ES-I3 (cell line): ENCODE measurements around the gene TNS2.
"Not testable (repeated sequence)": the region's sequence is repeated elsewhere in the genome, so short reads cannot be mapped to it uniquely, and the experiment has no call there.

ENCODE experiments used
- H3K36me3 ChIP-seq: 2 replicates; pipeline ENCODE4 v1.6.1; 2013; ENCODE audit warnings: mild to moderate bottlenecking, low read length, control low read depth, moderate library complexity; ENCODE audit not compliant: insufficient read depth
- H3K4me1 ChIP-seq: 2 replicates; pipeline ENCODE4 v1.6.1; 2013; ENCODE audit warnings: mild to moderate bottlenecking, control low read depth, low read length; ENCODE audit not compliant: insufficient read depth
- H3K9ac ChIP-seq: 2 replicates; pipeline ENCODE4 v1.6.1; 2013; ENCODE audit warnings: low read depth, mild to moderate bottlenecking, low read length, moderate library complexity
- H3K9me3 ChIP-seq: 2 replicates; pipeline ENCODE4 v1.6.1; 2013; ENCODE audit warnings: mild to moderate bottlenecking, low read length, moderate library complexity; ENCODE audit not compliant: control insufficient read depth, insufficient read depth

Gene TNS2

GRCh38 chr12:53107122-53107521 is 57.3 kb downstream of the TNS2 start:
- H3K36me3 ChIP-seq: no peaks in the 10 kb centered on the region
- H3K9me3 ChIP-seq: peaks cover 5% of the 10 kb centered on the region; the same call in 1 of the 2 replicates
- H3K9ac ChIP-seq: no peak overlapping the region
- H3K4me1 ChIP-seq: no peaks in the 10 kb centered on the region; the same call in 1 of the 2 replicates

DNA sequence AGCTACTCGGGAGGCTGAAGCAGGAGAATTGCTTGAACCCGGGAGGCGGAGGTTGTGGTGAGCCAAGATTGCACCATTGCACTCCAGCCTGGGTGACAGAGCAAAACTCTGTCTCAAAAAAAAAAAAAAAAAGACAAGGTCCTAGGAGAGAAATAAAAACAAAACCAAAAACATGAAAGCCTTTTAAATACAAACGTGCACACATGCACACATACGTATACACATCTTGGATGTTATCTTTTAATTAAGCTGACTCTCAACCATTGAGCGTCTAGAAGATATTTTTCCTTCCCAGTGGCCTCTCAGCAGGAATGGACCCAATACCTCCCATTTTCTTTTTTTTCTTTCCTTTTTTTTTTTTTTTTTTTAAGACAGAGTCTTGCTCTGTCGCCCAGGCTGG is 62.6 kb downstream of the TNS2 start:
- not testable (repeated sequence) for H3K9me3 ChIP-seq, H3K9ac ChIP-seq, H3K4me1 ChIP-seq, H3K36me3 ChIP-seq

DNA sequence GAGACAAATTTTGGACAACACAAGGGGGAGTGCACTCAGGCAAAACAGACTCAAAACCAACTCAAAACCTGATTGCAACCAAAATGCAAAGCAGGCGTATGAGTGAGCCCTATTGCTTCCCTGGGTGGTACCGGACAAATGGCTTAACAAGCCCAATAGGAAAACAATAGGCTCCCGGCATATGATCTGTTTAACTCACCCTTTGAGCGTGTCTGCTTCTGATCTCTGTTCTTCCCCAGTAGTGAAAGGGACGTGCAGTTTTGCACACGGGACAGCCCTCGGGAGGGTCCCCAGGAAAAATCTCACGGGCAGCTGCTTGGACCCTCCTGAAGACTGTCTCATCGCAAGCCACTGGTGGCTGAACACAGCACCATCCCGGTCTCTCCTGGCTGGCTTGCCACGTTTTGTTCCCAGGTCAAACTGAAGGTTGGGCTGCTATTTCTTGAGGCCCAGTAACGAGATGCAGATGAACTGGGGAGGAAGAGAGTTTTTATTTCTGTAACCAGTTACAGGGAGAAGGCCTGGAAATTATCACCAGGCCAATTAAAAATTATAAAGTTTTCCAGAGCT is 63.4 kb downstream of the TNS2 start:
- no peaks in the 10 kb centered on the region for H3K36me3 ChIP-seq
- H3K9ac ChIP-seq: no peak overlapping the region
- H3K4me1 ChIP-seq: no peaks in the 10 kb centered on the region
- peaks cover 5% of the 10 kb centered on the region; the same call in 1 of the 2 replicates for H3K9me3 ChIP-seq

DNA sequence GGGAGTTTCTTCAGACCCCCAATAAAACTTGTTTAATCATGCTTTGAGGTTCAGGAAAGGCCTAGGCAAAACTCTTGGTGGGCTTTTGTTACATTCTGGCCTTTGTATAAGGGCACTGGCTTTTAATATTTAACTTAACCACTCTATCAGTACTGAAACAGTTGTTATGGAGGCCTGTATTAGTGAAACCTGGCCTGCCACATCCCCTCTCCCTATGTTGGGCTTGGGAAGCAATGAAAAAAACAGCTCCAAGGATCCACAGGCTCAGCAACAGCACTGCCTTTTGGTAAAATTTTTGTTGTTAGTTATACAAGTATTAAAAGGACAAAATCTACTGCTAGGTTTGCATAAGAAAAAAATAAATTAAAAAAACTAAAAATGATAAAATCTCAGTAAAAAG is 64.1 kb downstream of the TNS2 start:
- no peak overlapping the region for H3K9ac ChIP-seq
- no peaks in the 10 kb centered on the region for H3K36me3 ChIP-seq
- H3K9me3 ChIP-seq: peaks cover 5% of the 10 kb centered on the region; the same call in 1 of the 2 replicates
- H3K4me1 ChIP-seq: no peaks in the 10 kb centered on the region
